ENCODE measurements around the gene TOR4A.
"Not testable (repeated sequence)": the region's sequence is repeated elsewhere in the genome, so short reads cannot be mapped to it uniquely, and the experiment has no call there.

TOR4A gene

GRCh38 chr9:137240318-137240840 lies 37.1 kb upstream of the TOR4A start:
- no peak for TF ChIP-seq CTCF (IDR thresholded peaks at IDR 0.05; ENCODE audit: insufficient read depth, low read depth, low read length, missing control alignments)

GRCh38 chr9:137240841-137241489 lies 36.6 kb upstream of the TOR4A start, which contains the start of gene TUBB4B:
TUBB4B (plus strand) TSS chr9:137241287; CDS start chr9:137241361, 74 bp downstream.
- TF ChIP-seq CTCF (IDR thresholded peaks at IDR 0.05; ENCODE audit: insufficient read depth, low read depth, low read length, missing control alignments) = no peak

More at GRCh38 chr9:137240318-137240840, 37.1 kb upstream of the TOR4A start:
- H3K4me3 ChIP-seq (ENCODE audit: low read length) = peak overlapping the region; percentile 65
- DNase-seq (ENCODE audit: low read depth) = peak; percentile 65

GRCh38 chr9:137241490-137242268 lies 35.8 kb upstream of the TOR4A start:
- H3K4me3 ChIP-seq (ENCODE audit: low read length) = peak overlapping the region; percentile 76
- DNase-seq (ENCODE audit: low read depth) = peak; percentile 80
- TF ChIP-seq CTCF (IDR thresholded peaks at IDR 0.05; ENCODE audit: insufficient read depth, low read depth, low read length, missing control alignments) = no peak

More at GRCh38 chr9:137240841-137241489, 36.6 kb upstream of the TOR4A start, which contains the start of gene TUBB4B:
- H3K4me3 ChIP-seq (ENCODE audit: low read length) = peak within 1 kb of the TSS; percentile 76
- DNase-seq (ENCODE audit: low read depth) = peak; percentile 100

GRCh38 chr9:137242269-137243203 lies 35.0 kb upstream of the TOR4A start:
- DNase-seq (ENCODE audit: low read depth) = no peak
- no peak for TF ChIP-seq CTCF (IDR thresholded peaks at IDR 0.05; ENCODE audit: insufficient read depth, low read depth, low read length, missing control alignments)
- peak overlapping the region; percentile 76 for H3K4me3 ChIP-seq (ENCODE audit: low read length)

- peak overlapping the region; percentile 76 for H3K4me3 ChIP-seq (ENCODE audit: low read length)
- DNase-seq (ENCODE audit: low read depth) = not testable (repeated sequence)
Measured at GRCh38 chr9:137243266-137243625, 34.3 kb upstream of the TOR4A start.

- H3K4me3 ChIP-seq (ENCODE audit: low read length) = no peak overlapping the region
- DNase-seq (ENCODE audit: low read depth) = peak; percentile 36
- peak; percentile 13 for TF ChIP-seq CTCF (IDR thresholded peaks at IDR 0.05; ENCODE audit: insufficient read depth, low read depth, low read length, missing control alignments)
Measured at GRCh38 chr9:137243626-137244485, 33.7 kb upstream of the TOR4A start.
